GM12878 (cell line): Measurements from ENCODE around the gene MR1. TPM values are rescaled to one million over a fixed set of nuclear protein-coding genes. Genes with fewer than 3 reads are reported as not detected.

Experiments
- ATAC-seq: fragments of 200-7000 bp; cut with Tn5 transposase; 3 replicates; pipeline ENCODE4 v1.9.1; 2020; ENCODE audit warnings: mild to moderate bottlenecking, moderate library complexity
- BruUV-seq: library from RNA; stranded (reverse); fragments of 400-500 nt; replicated peaks from 2 replicates; lab custom pipeline; 2021; lab: Mats Ljungman, UMichigan
- CTCF ChIA-PET: fragments of 300-600 bp; sonication (Branson Sonifier 250); formaldehyde crosslinking; extraction: SDS; loops from one replicate; lab custom pipeline; 2021; ENCODE audit warnings: inconsistent platforms; lab: Yijun Ruan, JAX
- POLR2A ChIA-PET: fragments of 350-600 bp; formaldehyde crosslinking; extraction: SDS; loops from one replicate; lab custom pipeline; 2021; ENCODE audit warnings: inconsistent platforms; lab: Charles Lee
- RAD21 ChIA-PET: fragments of 300-600 bp; sonication (Branson Sonifier 250); formaldehyde crosslinking; loops from one replicate; lab custom pipeline; 2023; ENCODE audit warnings: antibody characterized with exemption; ENCODE audit not compliant: unreplicated experiment; lab: Charles Lee
- SMC1A ChIA-PET: fragments of 300-600 bp; sonication (Branson Sonifier 250); formaldehyde crosslinking; loops from one replicate; lab custom pipeline; 2023; ENCODE audit not compliant: unreplicated experiment, uncharacterized antibody; lab: Charles Lee
- DNase-seq: peaks from one replicate; pipeline ENCODE4 v3.0.0-alpha.2; 2011; ENCODE audit warnings: low read depth, low spot score
- FAIRE-seq: peaks from 3 replicates; lab custom pipeline; 2011; peaks lifted over from hg19 to GRCh38; lab: Jason Lieb, UNC
- H2AFZ ChIP-seq: 2 replicates; pipeline ENCODE4 v1.6.0; 2011; ENCODE audit warnings: low read depth, low read length, control low read depth; ENCODE audit not compliant: control insufficient read depth
- H3K27ac ChIP-seq: 2 replicates; pipeline ENCODE4 v1.5.1; 2011; ENCODE audit warnings: control low read depth; ENCODE audit not compliant: control insufficient read depth, insufficient read depth
- H3K27me3 ChIP-seq, 2 experiments: replicated peaks in 1 of 2; 2 replicates each; pipeline versions ENCODE4 v1.6.0 to v1.6.1; 2011; ENCODE audit warnings: low read length in 1 of 2; ENCODE audit not compliant: control insufficient read depth in 2 of 2, insufficient read depth in 2 of 2
- H3K36me3 ChIP-seq, 2 experiments: 2 replicates each; pipeline ENCODE4 v1.5.1; 2011; ENCODE audit warnings: low read length in 1 of 2; ENCODE audit not compliant: control insufficient read depth in 2 of 2, insufficient read depth in 2 of 2
- H3K4me1 ChIP-seq: 2 replicates; pipeline ENCODE4 v1.6.1; 2011; ENCODE audit warnings: mild to moderate bottlenecking, low read length, moderate library complexity, mixed read lengths; ENCODE audit not compliant: control insufficient read depth, insufficient read depth
- H3K4me2 ChIP-seq: 2 replicates; pipeline ENCODE4 v1.6.0; 2011; ENCODE audit warnings: control low read depth; ENCODE audit not compliant: control insufficient read depth, insufficient read depth
- H3K4me3 ChIP-seq: fragments of 200-600 bp; sonication (generic); 2 replicates; pipeline ENCODE4 v1.5.1; 2016
- H3K79me2 ChIP-seq: 2 replicates; pipeline ENCODE4 v1.6.0; 2011; ENCODE audit warnings: low read length; ENCODE audit not compliant: control insufficient read depth, insufficient read depth
- H3K9ac ChIP-seq: 2 replicates; pipeline ENCODE4 v1.8.0; 2011; ENCODE audit warnings: low read length, control low read depth, mixed read lengths; ENCODE audit not compliant: control insufficient read depth, insufficient read depth
- H3K9me3 ChIP-seq: replicated peaks from 3 replicates; pipeline ENCODE4 v1.5.1; 2011; ENCODE audit warnings: mild to moderate bottlenecking, low read length; ENCODE audit not compliant: control insufficient read depth, insufficient read depth
- H4K20me1 ChIP-seq: 2 replicates; pipeline ENCODE4 v1.6.0; 2011; ENCODE audit not compliant: control insufficient read depth, insufficient read depth
- CREM ChIP-seq: IDR thresholded peaks from 2 replicates; pipeline ENCODE4 v1.6.1; 2014; ENCODE audit warnings: antibody characterized with exemption, low read depth
- FOXK2 ChIP-seq: fragments of 450-650 bp; IDR thresholded peaks from 2 replicates; pipeline ENCODE4 v1.6.1; 2017; ENCODE audit warnings: mild to moderate bottlenecking, moderate library complexity
- JUND ChIP-seq: IDR thresholded peaks from 2 replicates; pipeline ENCODE4 v1.6.1; 2012; ENCODE audit warnings: low read depth, mild to moderate bottlenecking, low read length, improper control_type of control experiment, moderate library complexity
- MTA3 ChIP-seq: IDR thresholded peaks from 2 replicates; pipeline ENCODE4 v1.6.1; 2012; ENCODE audit warnings: low read length, inconsistent platforms, borderline replicate concordance
- POLR2A ChIP-seq: IDR thresholded peaks from 2 replicates; pipeline ENCODE4 v1.6.1; 2011; ENCODE audit warnings: low read depth, mild to moderate bottlenecking, low read length
- POLR2AphosphoS2 ChIP-seq: IDR thresholded peaks from 2 replicates; pipeline ENCODE4 v1.6.1; 2011; ENCODE audit warnings: low read depth, mild to moderate bottlenecking, low read length, improper control_type of control experiment, moderate library complexity
- RUNX3 ChIP-seq: IDR thresholded peaks from 2 replicates; pipeline ENCODE4 v1.6.1; 2012; ENCODE audit warnings: low read length, inconsistent platforms
- SMAD1 ChIP-seq: fragments of 450-650 bp; IDR thresholded peaks from 2 replicates; pipeline ENCODE4 v1.6.1; 2018; ENCODE audit warnings: mild to moderate bottlenecking, low read depth; ENCODE audit not compliant: partially characterized antibody
- WGBS: methylation state at CpG from one replicate; pipeline ENCODE4 v1.1.6; 2016; ENCODE audit warnings: low lambda C conversion rate; ENCODE audit not compliant: insufficient replicate concordance, insufficient coverage; ENCODE audit errors: missing lambda C conversion rate; 5-methylcytosine and 5-hydroxymethylcytosine counted together
- in situ Hi-C: fragments of 300-500 bp; cut with MboI; formaldehyde crosslinking; loops from 9 replicates; pipeline ENCODE4 v1.14.3; 2018; ENCODE audit warnings: mixed read lengths
- intact Hi-C: fragments of 100-400 bp; cut with micrococcal nuclease; formaldehyde crosslinking; loops from one replicate; pipeline ENCODE4 v1.14.2; 2022; ENCODE audit not compliant: unreplicated experiment
- polyA plus RNA-seq, 11 experiments: library from polyadenylated mRNA; depleted of rRNA in 4 of 11; unstranded in 6 of 11; stranded (reverse) in 5 of 11; fragments of >200 nt; fragmentation: Nextera tagmentation in 4 of 11; fragmentation: Illumina TruSeq in 1 of 11; extraction: Ambion mirVana in 4 of 11; extraction: Trizol in 1 of 11; gene quantifications; 1 replicate in 1 of 11; 2 replicates in 10 of 11; pipeline versions ENCODE4 v1.2.1 to v1.2.3, GENCODE V29; 2011 to 2016; ENCODE audit warnings: inconsistent platforms in 2 of 11, missing spikeins in 2 of 11, low read depth in 1 of 11
- total RNA-seq, 4 experiments: library from RNA; depleted of rRNA in 3 of 4; stranded (reverse); fragments of >200 nt in 3 of 4; fragmentation: Illumina TruSeq in 1 of 4; extraction: Trizol in 1 of 4; gene quantifications; 2 replicates each; pipeline versions ENCODE4 v1.2.1 to v1.2.3, GENCODE V29; 2013 to 2021
- TF ChIP-seq, protein P1 (sequence below): IDR thresholded peaks from 2 replicates; pipeline ENCODE4 v1.6.1; 2012; ENCODE audit warnings: low read length, inconsistent platforms

The MR1 gene
- total and polyA plus RNA-seq, 10 of the 15 experiments (the other 5 are each of a cell fraction or from before 2014, with no cell fraction given): 24.7 to 65.9 (median 30.9) TPM

GRCh38 chr1:181094416-181095212 lies 60.8 kb downstream of the MR1 start:
- Histone ChIP-seq H3K4me1 (peaks cover 40% of the 10 kb centered on the region), H3K27me3 (no peaks in the 10 kb centered on the region), H2AFZ (no peak overlapping the region), H3K36me3 (peaks cover 0 to 18% of the 10 kb centered on the region in 2 experiments; a peak in 3 of 4 replicates)
- RAD21 ChIA-PET: interaction anchor here (0.6 to 26.9 kb wide), 4 partner anchors 33 to 61 kb away, joined by 3 to 966 read pairs (median 3); no protein-coding TSS in a partner anchor
- SMC1A ChIA-PET: interaction anchor here (0.9 to 39.2 kb wide), 3 partner anchors 8 to 57 kb away, joined by 3 to 1399 read pairs (median 123); no protein-coding TSS in a partner anchor
- ATAC-seq: no peak
- intact Hi-C loops: no loop called here
- DNase-seq: no peak
- in situ Hi-C loops: loop anchor here (5.0 kb wide), 1 partner anchor 38 kb away; no protein-coding TSS in a partner anchor
- CTCF ChIA-PET: interaction anchor here (1.3 to 38.4 kb wide), 3 partner anchors 10 to 57 kb away, joined by 4 to 1067 read pairs (median 6); no protein-coding TSS in a partner anchor
- WGBS: 86% methylated on average over 7 of the region's 7 CpGs
- no peak for TF ChIP-seq RUNX3
- peak; percentile 53; the same call in 1 of the 2 replicates for TF ChIP-seq MTA3
- peak; percentile 27; the same call in 1 of the 2 replicates for TF ChIP-seq POLR2A
- TF ChIP-seq, all 136 proteins: peak for 2
- H3K79me2 ChIP-seq: peaks cover 47% of the 10 kb centered on the region
- FAIRE-seq: no peak
- POLR2A ChIA-PET: interaction anchor here (0.6 to 16.3 kb wide), 3 partner anchors 10 to 35 kb away, joined by 5 to 256 read pairs (median 18); no protein-coding TSS in a partner anchor
- H4K20me1 ChIP-seq: peaks cover 5% of the 10 kb centered on the region; the same call in 1 of the 2 replicates
- no peak overlapping the region for H3K9ac ChIP-seq
- H3K4me2 ChIP-seq: peak overlapping the region; percentile 9; the same call in 1 of the 2 replicates
- no TSS peak for BruUV-seq
- H3K4me3 ChIP-seq: no peak overlapping the region
- no peak overlapping the region for H3K27ac ChIP-seq
- H3K9me3 ChIP-seq: no peaks in the 10 kb centered on the region; the same call in 2 of the 3 replicates

DNA sequence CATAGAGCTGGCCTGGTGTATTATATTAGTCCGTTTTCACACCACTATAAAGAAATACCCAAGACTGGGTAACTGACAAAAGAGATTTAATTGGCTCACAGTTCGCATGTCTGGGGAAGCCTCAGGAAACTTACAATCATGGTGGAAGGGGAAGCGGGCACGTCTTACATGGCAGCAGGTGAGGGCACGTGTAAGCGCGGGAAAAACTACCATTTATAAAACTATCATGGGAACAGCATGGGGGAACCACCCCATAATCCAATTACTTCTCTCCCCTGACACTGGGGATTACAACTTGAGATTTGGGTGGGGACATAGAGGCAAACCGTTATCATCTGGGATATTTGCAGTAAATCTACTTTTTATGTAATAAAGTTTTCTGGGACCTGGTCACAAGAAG lies 61.5 kb downstream of the MR1 start:
- Histone ChIP-seq H3K27me3 (no peaks in the 10 kb centered on the region), H2AFZ (no peak overlapping the region), H3K4me2 (no peak overlapping the region), H3K27ac (no peak overlapping the region), H3K9me3 (no peaks in the 10 kb centered on the region; the same call in 2 of the 3 replicates), H3K79me2 (peaks cover 41% of the 10 kb centered on the region), H3K36me3 (peaks cover 0 to 18% of the 10 kb centered on the region in 2 experiments; a peak in 3 of 4 replicates), H3K9ac (no peak overlapping the region), H4K20me1 (peaks cover 5% of the 10 kb centered on the region; the same call in 1 of the 2 replicates), H3K4me1 (peaks cover 46% of the 10 kb centered on the region), H3K4me3 (no peak overlapping the region)
- POLR2A ChIA-PET: interaction anchor here (0.6 to 16.3 kb wide), 4 partner anchors 10 to 58 kb away, joined by 3 to 256 read pairs (median 12); no protein-coding TSS in a partner anchor
- intact Hi-C loops: no loop called here
- in situ Hi-C loops: no loop called here
- RAD21 ChIA-PET: interaction anchor here (0.6 to 26.9 kb wide), 3 partner anchors 34 to 58 kb away, joined by 3 to 966 read pairs (median 3); no protein-coding TSS in a partner anchor
- SMC1A ChIA-PET: interaction anchor here (0.9 to 39.2 kb wide), 3 partner anchors 7 to 58 kb away, joined by 3 to 1399 read pairs (median 123); no protein-coding TSS in a partner anchor
- no peak for ATAC-seq
- no peak for FAIRE-seq
- WGBS: 77% methylated on average over 8 of the region's 8 CpGs
- CTCF ChIA-PET: interaction anchor here (1.3 to 38.4 kb wide), 3 partner anchors 9 to 58 kb away, joined by 4 to 1067 read pairs (median 6); no protein-coding TSS in a partner anchor
- DNase-seq: no peak
- BruUV-seq: no TSS peak
- TF ChIP-seq SMAD1 (no peak), POLR2AphosphoS2 (peak; percentile 12; the same call in 1 of the 2 replicates), CREM (no peak), FOXK2 (no peak), JUND (no peak)
- TF ChIP-seq, protein P1, sequence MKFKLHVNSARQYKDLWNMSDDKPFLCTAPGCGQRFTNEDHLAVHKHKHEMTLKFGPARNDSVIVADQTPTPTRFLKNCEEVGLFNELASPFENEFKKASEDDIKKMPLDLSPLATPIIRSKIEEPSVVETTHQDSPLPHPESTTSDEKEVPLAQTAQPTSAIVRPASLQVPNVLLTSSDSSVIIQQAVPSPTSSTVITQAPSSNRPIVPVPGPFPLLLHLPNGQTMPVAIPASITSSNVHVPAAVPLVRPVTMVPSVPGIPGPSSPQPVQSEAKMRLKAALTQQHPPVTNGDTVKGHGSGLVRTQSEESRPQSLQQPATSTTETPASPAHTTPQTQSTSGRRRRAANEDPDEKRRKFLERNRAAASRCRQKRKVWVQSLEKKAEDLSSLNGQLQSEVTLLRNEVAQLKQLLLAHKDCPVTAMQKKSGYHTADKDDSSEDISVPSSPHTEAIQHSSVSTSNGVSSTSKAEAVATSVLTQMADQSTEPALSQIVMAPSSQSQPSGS: no peak
